Iris pigment epithelial cell (primary cell): Measurements from ENCODE around the gene CLDN9.

Experiments
- DNase-seq: peaks from one replicate; pipeline ENCODE4 v3.0.0-alpha.2; 2011; ENCODE audit warnings: low read depth

Gene CLDN9

DNA sequence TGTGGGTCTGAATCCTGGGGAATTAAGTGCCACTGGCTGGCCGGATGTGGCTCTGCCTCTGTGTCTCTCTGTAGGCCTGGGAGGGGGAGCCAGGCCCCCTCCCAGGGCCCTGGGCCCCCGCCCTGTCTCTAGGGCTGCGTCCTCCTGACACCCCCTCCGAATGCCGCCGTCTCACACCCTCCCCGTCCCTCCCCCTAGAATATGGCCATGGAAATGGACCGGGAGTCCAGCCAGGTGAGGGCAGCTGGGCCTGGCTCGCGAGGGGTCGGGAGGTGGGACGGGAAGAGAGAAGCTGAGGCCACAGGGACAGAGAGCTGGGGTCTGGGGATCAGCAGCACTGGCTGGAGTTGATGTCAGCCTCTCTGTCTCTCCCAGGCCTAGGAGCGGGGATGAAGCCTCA lies 16.4 kb upstream of the CLDN9 start:
- no peak for DNase-seq

DNA sequence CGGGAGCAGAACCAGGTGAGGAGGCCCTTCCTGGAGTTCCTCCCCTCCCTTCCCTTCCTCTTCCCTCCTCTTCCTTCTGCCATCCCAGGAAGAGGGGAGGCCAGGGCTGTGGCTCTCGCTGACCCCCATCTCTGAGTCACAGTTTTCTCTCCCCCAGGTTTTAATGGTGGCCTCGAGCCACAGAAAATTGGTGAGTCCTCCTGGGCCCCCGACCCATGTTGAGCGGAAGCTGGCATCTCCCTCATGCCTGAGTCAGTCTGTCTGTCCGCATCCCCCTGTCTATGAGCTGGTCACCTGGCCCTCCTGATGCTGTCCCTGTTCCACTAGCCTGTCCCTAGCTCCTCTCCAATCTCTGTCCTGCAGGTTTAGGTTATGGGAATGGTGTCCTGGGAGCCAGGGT lies 12.8 kb upstream of the CLDN9 start:
- DNase-seq, result no peak

DNA sequence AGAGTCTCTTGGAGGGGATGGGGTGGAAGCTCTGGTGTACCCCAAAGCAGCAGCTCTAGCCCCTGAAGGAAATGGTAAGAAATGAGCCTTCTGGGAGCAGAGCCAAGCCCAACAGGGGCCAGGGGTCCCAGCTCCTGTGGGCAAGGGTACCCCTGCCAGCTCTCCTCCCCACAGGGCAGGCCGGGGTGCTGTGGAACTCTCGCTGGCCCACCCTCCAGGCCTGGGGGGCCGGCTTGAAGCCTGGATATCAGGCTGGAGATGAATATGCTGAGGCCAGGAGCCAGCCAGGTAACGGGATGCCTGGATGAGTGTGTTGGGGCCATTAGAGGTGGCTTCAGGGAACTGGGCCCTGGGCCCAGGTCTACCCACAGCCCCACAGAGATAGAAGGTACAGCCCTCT lies 12.2 kb upstream of the CLDN9 start:
- DNase-seq, result no peak

DNA sequence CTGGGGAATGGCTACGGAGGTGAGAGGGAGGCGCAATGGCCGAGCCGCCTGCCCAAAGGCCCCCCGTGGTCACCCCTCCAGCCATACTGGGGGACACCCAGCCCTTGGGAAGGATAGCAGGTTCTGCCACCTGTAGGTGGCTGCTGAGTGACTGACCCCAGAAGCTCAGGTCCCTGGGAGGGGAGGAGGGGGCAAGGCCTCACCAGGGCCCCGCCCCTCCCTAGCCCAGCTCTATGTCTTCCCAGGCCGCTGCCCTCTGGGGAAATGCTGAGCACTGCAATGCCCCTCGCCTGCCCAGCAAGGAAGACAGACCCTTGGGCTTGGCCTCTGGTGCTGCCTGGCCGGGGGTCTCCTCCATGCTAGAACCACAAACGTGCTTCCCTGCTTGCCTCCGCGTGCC lies 11.4 kb upstream of the CLDN9 start:
- no peak for DNase-seq

DNA sequence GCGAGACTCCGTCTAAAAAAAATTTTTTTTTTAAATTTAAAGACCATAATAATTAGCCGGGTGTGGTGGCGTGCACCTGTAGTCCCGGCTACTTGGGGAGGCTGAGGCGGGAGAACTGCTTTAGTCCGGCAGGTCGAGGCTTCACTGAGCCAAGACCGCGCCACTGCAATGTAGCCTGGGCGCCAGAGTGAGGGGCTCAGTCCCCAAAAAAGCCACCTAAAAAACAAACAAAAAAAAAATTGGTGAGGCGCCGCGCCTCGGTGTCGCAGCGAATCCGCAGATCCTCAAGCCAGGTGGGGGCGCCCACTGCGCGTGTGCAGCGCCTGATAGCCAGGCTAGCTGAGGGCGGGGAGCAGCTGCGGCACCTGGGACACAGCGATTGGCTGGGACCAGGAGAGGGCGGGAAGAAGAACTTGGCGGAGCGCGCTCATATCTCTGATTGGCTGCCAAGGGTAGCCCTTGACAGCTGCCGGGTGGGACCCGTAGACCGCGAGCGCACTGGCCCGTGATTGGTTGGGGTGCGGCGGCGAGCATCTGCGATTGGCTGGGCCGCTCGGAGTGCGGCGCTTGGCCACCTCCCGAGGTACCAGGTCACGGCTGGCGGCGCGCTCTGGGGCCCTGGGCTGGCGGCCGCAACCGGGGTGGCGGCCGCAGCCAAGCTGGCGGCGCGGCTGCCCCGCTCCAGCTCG lies 9.0 kb upstream of the CLDN9 start:
- DNase-seq, result peak; percentile 99

DNA sequence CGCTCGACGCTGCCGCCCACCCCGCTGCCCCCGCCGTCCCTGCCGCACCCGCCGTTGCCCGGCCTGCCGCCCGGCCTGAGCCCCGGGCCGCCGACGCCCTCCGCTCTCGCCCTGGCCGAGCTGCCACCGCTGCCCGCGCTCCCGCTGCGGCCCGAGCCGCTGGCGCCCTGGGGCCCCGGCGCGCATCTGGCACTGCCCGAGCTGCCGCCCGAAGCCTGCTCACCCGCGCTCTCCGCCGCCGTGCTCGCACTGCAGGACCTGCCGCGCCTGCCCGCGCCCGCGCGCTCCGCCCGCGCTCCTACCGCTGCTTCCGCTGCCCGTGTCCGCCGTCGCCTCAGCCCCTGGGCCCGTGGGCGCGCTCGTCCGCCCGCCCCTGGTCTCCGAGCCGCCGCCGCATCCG lies 8.4 kb upstream of the CLDN9 start:
- DNase-seq, result no peak

DNA sequence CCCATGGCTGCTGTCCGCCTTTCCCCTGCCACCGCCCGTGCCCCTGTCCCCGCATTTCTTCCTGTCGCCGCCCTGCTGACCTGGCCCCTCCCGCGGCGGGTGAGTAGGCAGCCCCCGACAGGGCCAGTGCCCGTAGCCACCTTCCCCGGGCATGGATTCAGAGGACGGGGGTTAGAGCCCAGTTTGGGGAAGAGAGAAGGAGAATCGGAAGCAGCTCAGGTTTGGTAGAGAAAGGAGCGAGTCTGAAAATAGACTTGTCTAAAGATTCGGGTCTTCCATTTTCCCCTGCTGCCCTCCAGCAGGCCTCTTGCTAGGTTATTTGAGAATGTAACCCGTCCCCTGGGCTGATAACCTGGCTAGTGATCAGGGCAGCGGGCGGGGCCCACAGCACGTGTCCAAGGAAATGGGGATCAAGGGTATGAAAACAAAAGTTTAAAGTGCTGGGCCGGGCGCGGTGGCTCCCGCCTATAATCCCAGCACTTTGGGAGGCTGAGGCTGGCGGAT lies 7.9 kb upstream of the CLDN9 start:
- no peak for DNase-seq

DNA sequence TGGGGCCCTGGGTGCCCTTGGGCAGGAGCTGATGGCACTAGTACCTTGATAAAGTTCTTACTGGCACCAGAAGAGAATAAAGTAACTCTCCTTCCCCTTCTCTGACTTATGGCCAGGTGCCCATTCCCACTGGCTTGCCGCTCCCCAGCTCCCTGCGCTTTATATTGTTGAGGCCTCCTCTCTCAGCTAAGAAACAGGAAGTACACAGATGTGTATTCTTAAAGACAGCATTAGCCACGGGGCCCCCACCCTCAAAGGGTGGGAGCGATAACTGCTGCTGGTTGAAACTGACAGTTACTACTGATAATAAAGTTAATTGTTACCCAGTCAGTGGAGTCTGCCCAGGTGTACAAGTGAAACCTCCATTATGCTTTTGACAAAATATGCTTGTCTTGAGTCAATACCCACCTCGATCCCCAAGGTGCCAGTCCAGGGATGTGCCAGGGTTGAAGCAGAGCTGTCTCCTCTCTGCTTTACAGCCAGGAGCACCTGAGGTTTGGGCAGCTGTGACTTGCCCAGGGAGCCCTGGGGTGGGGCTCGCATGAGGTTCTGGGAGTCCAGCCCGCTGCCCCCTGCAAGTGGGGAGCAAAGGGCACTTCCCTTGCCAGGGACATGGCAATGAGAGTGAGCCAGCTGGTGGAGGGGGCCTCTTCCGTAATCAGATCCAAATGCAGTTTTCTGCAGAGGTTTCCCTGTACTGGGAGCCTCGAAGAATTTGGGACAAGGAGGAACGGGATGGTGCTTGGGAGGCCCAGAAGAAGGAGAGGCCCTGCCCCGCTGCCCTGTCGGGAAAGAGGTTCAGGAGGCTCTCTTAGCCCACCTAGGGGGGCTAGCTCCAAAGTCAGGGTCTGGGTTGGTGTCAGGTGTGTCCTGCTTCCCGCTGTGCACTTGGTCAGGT lies 5.4 kb upstream of the CLDN9 start:
- no peak for DNase-seq

DNA sequence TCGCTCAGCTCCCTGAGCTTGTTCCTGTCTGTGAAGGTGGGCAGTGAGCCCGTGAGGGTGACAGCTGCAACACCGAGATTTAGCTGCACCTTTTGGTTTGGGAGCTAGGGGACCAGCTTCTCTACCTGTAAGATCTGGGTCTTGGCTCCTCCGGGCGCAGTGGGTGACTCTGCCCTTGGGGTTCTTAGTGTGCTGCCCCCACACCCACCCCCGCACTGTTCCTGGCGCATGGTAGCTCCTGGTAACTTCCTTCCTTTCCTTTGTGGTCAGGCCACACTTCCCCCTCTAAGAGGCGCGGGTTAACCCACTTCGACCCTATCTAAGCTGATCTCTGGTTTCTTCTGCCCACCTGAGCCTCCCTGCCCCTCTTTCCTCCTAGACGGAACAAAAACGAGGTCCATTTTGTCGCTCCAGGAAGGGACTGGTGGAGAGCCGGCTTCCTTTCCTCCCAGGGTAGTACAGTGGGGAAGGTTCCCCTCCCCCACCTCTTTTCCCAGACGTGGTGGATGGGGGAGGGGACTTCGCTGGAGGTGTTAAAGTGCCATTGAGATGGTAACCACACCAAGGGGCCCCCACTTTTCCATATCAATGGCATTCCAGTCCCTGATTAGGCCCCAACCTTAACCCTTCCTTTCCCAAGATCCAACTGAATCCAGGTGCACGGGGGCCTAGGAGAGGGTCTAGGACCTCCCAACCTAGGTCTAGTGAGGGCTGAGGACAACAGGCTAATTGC lies 4.6 kb upstream of the CLDN9 start:
- no peak for DNase-seq

DNA sequence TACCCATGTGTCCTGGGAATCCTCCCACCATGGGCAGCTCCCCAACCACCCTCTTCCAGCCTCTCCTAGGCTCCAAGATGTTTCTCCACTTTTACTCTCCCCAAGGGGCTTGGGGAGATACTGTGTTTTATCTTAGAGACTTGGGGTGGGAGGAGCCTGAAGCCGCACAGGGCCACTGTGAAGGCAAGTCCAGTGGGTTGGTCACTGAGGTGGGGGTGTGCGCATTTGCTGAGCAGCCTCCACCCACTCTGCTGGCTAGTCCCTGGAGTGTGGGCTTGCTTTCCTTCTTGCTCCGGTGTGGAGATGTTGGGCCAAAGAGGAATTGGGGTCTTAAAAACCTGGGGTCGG lies 4.1 kb upstream of the CLDN9 start:
- no peak for DNase-seq

DNA sequence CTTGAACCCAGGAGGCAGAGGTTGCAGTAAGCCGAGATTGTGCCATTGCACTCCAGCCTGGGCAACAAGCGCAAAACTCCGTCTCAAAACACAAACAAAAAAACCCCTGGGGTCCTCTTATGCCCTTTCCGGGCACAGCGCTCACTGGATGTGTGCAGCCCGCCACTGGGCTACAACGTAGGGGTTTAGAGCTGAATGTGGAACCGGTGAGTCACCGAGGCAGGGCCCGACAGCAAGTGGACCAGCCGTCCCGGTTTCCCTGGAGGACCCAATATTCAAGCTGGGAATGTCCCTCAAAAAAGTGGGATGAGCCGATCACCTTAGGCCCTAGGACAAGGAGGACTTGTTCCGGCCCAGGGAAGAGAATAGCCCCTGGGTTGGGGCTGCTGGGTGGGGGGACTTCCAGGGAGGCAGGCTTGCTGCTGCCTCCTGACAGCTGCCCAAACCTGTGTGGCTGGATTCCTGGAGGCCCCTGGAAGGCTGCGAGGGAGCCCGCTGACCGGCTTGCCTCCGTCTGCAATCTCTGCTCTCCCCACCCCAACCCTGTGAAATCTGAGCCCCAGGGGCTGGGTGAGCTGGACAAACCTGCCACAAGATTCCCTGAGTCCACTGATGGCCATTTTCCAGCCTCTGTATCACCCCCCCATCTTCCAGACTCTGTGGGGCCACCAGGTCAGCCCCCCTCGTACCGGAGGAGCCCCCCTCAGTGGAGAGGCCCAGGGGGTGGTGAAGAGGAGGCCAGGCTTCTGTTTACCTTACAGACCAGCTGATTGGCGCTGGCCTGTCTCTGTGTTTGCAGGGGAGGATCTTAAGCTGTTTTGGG lies 2.9 kb upstream of the CLDN9 start:
- DNase-seq, result peak; percentile 27

DNA sequence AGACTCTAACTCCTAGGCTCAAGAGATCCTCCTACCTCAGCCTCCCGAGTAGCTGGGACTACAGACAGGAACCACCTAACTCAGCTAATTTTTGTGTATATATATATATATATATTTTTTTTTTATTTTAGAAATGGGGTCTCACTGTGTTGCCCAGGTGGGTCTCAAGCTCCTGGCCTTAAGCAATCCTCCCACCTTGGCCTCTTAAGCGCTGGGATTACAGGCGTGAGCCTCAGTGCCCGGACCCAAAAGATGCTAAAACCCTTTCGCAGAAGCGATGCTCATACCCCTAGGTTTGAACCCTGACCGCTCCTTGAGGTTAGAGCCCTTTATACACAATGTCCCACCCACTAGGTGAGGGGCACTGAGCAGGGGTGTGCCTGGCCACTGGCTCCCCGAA lies 2.2 kb upstream of the CLDN9 start:
- no peak for DNase-seq

DNA sequence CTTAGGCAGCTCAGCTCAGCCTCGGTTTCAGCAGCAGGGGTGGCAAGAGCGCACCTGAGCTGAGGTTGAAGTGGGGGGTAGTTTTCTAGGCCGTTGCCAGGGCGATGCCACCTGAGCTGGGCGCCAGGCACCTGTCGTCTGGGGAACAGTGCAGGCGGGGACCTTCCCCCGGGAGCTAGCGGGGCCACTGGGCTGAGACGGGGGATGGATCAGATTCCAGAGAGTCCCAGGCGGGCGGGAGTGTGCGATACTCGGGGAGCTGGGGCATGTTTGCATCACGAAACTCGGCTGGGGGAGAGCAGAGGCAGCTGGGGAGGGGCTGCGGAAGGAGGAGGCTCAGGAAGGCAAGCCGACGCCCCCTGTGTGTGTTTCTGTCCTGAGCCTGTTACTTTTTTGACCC lies 477 bp upstream of the CLDN9 start:
- DNase-seq, result no peak

DNA sequence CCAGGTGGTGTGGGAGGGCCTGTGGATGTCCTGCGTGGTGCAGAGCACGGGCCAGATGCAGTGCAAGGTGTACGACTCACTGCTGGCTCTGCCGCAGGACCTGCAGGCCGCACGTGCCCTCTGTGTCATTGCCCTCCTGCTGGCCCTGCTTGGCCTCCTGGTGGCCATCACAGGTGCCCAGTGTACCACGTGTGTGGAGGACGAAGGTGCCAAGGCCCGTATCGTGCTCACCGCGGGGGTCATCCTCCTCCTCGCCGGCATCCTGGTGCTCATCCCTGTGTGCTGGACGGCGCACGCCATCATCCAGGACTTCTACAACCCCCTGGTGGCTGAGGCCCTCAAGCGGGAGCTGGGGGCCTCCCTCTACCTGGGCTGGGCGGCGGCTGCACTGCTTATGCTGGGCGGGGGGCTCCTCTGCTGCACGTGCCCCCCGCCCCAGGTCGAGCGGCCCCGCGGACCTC lies 798 bp downstream of the CLDN9 start:
- DNase-seq, result no peak

DNA sequence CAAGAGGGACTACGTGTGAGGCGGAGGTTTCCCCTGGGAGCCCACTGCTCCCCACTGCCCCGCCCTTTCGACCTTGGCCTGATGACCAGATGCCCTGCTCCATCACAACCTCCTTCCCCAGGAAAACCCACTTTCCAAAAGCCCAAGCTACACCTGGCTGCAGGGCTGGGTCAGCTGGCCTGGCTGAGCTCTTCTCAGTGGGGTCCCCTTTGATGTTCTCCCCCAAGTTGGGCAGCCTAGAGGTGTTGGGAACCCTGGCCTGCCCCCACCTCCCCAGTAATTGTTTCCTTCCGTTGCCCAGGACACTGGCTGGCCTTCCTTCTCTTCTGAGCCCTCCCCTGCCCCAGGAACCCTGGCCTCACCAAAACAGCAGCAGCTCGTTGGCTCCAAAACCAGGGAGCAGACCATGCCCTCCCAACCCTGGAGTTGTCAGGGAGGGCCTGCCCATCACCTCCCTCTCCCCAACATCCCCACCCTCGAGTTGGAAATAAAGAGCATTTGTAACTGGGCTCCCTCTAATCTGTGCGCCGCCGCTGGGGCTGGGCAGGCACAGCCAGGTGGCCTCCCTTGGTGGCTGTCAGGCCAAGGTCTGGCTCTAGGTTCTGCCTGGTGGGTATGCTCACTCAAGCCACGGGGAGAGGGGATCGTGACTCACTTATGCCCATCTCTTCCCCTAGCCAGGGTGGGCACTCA lies 1.4 kb downstream of the CLDN9 start:
- DNase-seq, result no peak

DNA sequence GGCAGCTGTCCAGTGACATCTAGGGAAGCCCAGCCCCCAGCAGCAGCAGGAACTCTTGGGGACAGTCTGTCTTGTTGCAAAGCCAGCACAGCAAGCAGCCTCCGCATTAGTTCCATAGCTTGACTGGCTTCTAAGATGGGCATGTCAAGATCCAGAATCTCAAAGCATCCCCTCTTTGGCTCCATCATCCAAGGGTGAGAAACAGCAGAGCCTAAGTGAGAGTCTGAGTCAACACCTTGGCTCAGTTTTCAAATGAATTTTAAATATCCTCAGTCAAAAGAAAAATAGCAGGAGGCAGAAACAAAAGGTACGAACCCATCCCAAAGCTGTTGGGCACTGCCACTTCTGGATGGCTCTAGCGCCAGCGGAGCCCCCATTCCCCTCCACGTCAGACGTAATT lies 2.2 kb downstream of the CLDN9 start:
- no peak for DNase-seq

DNA sequence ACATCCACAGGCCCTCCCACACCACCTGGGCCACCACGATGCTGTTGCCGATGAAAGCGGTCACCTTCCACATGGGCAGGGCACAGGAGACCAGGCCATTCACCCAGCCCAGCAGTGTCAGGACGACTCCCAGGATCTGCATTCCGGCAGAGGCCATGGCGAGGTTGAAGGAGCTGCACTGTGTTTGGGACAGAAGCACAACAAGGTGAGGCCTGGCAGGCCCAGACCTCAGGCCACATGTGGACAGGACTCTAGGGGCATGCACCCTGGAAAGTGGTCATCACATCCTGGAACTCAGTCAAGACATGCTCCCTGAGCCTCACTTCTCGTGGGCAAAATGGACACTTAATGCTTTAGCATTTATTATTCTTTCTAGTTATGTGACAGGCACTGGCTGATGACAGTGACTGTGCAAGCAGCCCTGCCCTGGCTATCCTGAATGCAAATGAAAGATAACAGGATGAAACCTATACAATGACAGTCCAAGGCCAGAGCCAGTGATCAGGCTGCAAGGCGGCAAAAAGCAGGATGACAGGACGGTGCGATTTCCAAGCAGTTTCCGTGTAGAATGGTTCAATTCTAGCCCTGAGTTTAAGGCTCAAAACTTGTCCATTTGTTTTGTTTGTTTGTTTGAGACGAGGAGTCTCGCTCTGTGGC lies 3.3 kb downstream of the CLDN9 start:
- no peak for DNase-seq

DNA sequence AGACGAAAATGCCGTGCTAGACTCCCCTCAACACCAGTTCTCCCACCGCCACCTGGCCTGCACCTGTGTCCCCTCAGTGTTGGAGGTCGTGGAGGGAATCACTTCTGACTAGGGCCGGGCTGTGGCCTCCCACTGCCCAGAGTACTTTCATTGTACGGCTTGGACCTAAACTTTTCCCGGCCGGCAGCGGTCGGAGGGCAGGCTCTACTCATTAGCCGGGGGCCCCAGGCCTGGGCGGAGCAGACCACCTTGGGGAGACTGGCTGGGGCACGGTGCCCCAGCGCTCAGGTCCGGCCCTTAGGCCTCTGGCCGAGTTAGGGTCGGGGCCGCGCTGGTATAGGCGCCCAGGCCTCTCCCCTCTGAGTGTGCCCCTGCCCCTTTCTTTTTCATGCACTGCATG lies 4.6 kb downstream of the CLDN9 start:
- DNase-seq, result no peak

DNA sequence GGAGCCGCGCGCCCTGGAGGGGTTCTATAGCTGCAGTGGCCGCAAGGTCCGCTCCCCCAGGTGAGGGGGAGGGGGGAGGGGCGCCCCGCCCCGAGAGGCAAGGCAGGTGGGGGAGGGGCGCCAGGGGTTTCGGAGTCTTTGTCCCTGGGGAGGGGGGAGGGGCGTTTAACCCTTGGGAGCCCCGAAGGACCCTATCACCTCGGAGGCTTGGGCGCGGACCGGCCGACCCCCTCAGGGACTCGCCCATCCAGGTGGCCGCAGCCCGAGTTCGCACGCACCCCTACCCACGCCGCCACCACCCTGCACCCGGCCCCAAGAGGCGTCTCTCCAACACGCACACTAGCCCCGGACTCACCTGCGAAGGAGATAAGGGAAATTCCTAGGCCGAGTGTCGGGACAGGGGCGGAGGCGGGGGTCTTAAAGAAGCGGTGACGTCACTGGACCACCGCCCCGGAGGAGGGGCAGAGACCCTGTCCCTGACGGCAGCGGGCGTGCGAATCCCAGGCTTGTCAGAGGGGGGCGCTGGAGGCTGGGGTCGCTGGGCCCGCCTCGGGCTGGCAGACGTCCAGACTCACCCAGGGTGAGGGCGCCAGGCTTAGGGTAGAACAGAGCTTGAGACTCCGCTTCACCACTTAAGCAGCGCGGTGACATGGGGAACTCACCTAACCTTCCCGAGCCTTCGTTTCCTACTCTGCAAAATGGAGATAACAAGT lies 5.2 kb downstream of the CLDN9 start, which contains the start of gene CLDN6:
CLDN6 (minus strand) TSS at position 390 of the 713 bp plus-strand sequence. CDS start 2,162 bp downstream, outside the sequence.
- no peak for DNase-seq
